Vagina (tissue), 2 donors: ENCODE results near the gene ATXN1. TPM values are rescaled to one million over a fixed set of nuclear protein-coding genes. Genes with fewer than 3 reads are reported as not detected.

ENCODE experiments used
- DNase-seq, 2 donors: peaks; one replicate each; pipeline ENCODE4 v3.0.0-alpha.2; 2017; ENCODE audit errors: extremely low spot score in 2 of 2
- H3K27ac ChIP-seq: fragments of 200-600 bp; sonication (generic); one replicate; pipeline ENCODE4 v1.5.1; 2019
- H3K27me3 ChIP-seq: fragments of 200-600 bp; sonication (generic); one replicate; pipeline ENCODE4 v1.5.1; 2019
- H3K36me3 ChIP-seq, 2 donors: fragments of 200-600 bp; sonication (generic); one replicate each; pipeline ENCODE4 v1.5.1; 2017 to 2019
- H3K4me1 ChIP-seq: fragments of 200-600 bp; sonication (generic); one replicate; pipeline ENCODE4 v1.5.1; 2019
- H3K4me3 ChIP-seq, 2 donors: fragments of 200-600 bp; sonication (generic); 1 replicate in 1 of 2; 2 replicates in 1 of 2; pipeline ENCODE4 v1.5.1; 2016 to 2019
- H3K9me3 ChIP-seq: fragments of 200-600 bp; sonication (generic); one replicate; pipeline ENCODE4 v1.5.1; 2019
- POLR2A ChIP-seq, 2 donors: fragments of 450-650 bp; IDR thresholded peaks; one replicate each; pipeline ENCODE4 v1.6.1; 2017; ENCODE audit warnings: antibody characterized with exemption in 2 of 2, mild to moderate bottlenecking in 2 of 2, moderate library complexity in 2 of 2
- POLR2AphosphoS5 ChIP-seq, 2 donors: sonication (generic); formaldehyde crosslinking; IDR thresholded peaks; one replicate each; pipeline ENCODE4 v1.9.0; 2017; ENCODE audit warnings: antibody characterized with exemption in 2 of 2, mild to moderate bottlenecking in 2 of 2, low read depth in 1 of 2; ENCODE audit not compliant: insufficient read depth in 1 of 2
- intact Hi-C: fragments of 100-400 bp; cut with DNase I; formaldehyde crosslinking; loops from one replicate; pipeline ENCODE4 v1.15.1; 2023
- total RNA-seq: library from RNA; depleted of rRNA; stranded (reverse); fragments of >200 nt; gene quantifications from one replicate; pipeline ENCODE4 v1.2.3, GENCODE V29; 2016
- TF ChIP-seq, protein P1 (sequence below), 3 experiments: fragments of 450-650 bp in 2 of 3; fragments of 200-600 bp in 1 of 3; sonication (generic) in 1 of 3; IDR thresholded peaks; one replicate each; pipeline ENCODE4 v1.5.1; 2017 to 2019; ENCODE audit warnings: antibody characterized with exemption in 3 of 3, mild to moderate bottlenecking in 2 of 3, moderate library complexity in 2 of 3

Gene ATXN1
- total RNA-seq, 1 donor from 2014 or later, result 43.2 TPM

DNA sequence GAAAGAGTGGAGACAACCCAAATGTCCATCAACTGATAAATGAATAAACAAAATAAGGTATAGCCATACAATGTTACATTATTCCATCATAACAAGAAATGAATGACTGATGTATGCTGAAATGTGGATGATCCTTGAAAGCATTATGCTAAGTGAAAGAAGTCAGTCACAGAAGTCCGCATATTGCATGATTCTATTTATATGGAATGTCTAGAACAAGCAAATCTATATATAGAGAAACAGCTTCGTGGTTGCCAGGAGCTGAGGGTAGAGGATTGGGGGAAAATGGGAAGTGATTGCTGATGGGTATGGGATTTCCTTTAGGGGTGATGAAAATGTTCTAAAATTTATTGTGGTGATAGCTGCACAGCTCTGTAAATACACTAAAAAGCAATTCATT is 196.8 kb downstream of the ATXN1 start:
- Histone ChIP-seq H3K9me3 (no peaks in the 10 kb centered on the region), H3K4me1 (peaks cover 15% of the 10 kb centered on the region), H3K27ac (no peak overlapping the region), H3K36me3 (no peaks in the 10 kb centered on the region), H3K4me3 (no peak overlapping the region), H3K27me3 (no peaks in the 10 kb centered on the region)
- no peak for DNase-seq
- TF ChIP-seq POLR2AphosphoS5 (IDR thresholded peaks at IDR 0.05; ENCODE audit: insufficient read depth in 1 of 2, low read depth in 1 of 2) (no peak), POLR2A (IDR thresholded peaks at IDR 0.05) (no peak)
- intact Hi-C loops, result no loop called here

DNA sequence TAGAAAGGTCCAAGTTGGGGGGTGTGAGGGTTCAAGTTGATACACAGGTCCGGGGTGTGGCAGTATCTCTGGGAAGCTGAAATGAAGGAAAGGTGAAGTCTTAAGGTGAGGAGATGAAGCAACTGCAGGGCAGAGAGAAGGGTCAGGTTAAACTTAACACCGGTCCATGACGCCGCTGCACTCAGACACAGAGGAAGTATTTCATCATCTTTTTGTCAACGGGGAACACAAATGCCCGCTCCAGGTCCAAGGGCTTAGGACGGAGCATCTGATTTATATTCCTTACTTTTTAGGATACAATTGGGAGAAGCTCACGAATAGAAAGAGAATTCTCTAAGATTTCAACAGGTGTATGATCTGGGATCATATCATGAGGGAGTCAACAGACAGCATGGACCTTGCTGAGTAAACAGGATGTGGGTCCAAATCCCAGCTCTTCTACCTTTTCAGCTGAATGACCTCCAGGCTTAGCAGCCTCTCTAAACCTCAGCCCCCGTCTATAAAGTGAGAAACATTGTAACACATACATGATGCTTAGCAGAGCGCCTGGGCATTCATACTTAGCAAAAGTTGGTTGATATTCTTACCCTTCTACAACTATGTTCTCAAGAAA is 197.5 kb downstream of the ATXN1 start:
- H3K4me3 ChIP-seq, result no peak overlapping the region
- no peaks in the 10 kb centered on the region for H3K9me3 ChIP-seq
- no peak overlapping the region for H3K27ac ChIP-seq
- intact Hi-C loops, result no loop called here
- no peaks in the 10 kb centered on the region for H3K36me3 ChIP-seq
- no peak for DNase-seq
- TF ChIP-seq POLR2A (IDR thresholded peaks at IDR 0.05), result no peak
- peaks cover 8% of the 10 kb centered on the region for H3K4me1 ChIP-seq
- no peaks in the 10 kb centered on the region for H3K27me3 ChIP-seq

DNA sequence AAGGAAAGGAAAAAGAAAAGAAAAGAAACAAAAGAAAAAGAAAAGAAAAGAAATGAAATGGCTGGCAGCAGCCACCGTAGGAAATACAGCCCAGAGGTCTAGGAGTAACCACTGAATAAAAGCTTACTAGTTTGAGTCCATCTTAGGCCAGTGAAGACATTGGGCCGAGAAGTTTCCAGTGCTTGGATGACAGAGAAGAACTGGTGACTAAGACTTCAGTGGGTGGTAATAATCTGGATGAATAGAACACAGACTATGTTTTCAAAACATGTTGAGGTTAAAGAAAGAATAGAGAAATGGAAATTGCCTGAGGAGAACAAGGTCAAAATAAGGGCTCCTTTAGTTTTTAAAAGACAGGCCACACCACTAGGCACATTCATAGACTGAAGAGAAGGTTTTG is 198.8 kb downstream of the ATXN1 start:
- intact Hi-C loops, result no loop called here
- H3K4me1 ChIP-seq, result no peaks in the 10 kb centered on the region

DNA sequence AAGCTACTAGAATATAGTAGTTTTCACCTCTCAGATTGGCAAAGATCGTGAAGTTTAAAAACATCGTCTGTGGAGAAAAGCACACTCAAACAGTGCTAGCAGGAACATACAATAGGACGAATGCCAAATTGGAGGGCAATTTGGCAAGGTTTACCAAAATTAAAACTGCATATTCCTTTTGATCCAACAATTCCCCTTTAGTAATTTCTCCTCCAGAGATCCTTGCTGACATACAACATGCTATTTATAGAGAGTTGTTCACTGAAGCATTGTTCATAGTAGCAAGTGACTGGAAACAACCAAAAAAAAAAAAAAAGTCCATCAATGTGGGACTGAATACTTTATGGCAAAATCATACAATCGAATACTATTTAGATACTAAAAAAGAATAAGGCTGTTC is 202.2 kb downstream of the ATXN1 start:
- no peaks in the 10 kb centered on the region for H3K4me1 ChIP-seq
- H3K36me3 ChIP-seq, result no peaks in the 10 kb centered on the region
- H3K4me3 ChIP-seq, result no peak overlapping the region
- no peak for TF ChIP-seq POLR2AphosphoS5 (IDR thresholded peaks at IDR 0.05; ENCODE audit: insufficient read depth in 1 of 2, low read depth in 1 of 2)
- TF ChIP-seq, protein P1, sequence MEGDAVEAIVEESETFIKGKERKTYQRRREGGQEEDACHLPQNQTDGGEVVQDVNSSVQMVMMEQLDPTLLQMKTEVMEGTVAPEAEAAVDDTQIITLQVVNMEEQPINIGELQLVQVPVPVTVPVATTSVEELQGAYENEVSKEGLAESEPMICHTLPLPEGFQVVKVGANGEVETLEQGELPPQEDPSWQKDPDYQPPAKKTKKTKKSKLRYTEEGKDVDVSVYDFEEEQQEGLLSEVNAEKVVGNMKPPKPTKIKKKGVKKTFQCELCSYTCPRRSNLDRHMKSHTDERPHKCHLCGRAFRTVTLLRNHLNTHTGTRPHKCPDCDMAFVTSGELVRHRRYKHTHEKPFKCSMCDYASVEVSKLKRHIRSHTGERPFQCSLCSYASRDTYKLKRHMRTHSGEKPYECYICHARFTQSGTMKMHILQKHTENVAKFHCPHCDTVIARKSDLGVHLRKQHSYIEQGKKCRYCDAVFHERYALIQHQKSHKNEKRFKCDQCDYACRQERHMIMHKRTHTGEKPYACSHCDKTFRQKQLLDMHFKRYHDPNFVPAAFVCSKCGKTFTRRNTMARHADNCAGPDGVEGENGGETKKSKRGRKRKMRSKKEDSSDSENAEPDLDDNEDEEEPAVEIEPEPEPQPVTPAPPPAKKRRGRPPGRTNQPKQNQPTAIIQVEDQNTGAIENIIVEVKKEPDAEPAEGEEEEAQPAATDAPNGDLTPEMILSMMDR (IDR thresholded peaks at IDR 0.05), result no peak
- no peak for TF ChIP-seq POLR2A (IDR thresholded peaks at IDR 0.05)
- intact Hi-C loops, result no loop called here
- H3K27ac ChIP-seq, result no peak overlapping the region
- no peaks in the 10 kb centered on the region for H3K27me3 ChIP-seq
- no peaks in the 10 kb centered on the region for H3K9me3 ChIP-seq
- DNase-seq, result no peak

More for the DNA sequence above, 198.8 kb downstream of the ATXN1 start:
- Histone ChIP-seq H3K9me3 (no peaks in the 10 kb centered on the region), H3K4me3 (no peak overlapping the region), H3K27me3 (no peaks in the 10 kb centered on the region), H3K36me3 (no peaks in the 10 kb centered on the region), H3K27ac (no peak overlapping the region)
- DNase-seq, result no peak
- no peak for TF ChIP-seq POLR2A (IDR thresholded peaks at IDR 0.05)
- TF ChIP-seq, protein P1 (IDR thresholded peaks at IDR 0.05), result no peak
- TF ChIP-seq POLR2AphosphoS5 (IDR thresholded peaks at IDR 0.05; ENCODE audit: insufficient read depth in 1 of 2, low read depth in 1 of 2), result no peak

DNA sequence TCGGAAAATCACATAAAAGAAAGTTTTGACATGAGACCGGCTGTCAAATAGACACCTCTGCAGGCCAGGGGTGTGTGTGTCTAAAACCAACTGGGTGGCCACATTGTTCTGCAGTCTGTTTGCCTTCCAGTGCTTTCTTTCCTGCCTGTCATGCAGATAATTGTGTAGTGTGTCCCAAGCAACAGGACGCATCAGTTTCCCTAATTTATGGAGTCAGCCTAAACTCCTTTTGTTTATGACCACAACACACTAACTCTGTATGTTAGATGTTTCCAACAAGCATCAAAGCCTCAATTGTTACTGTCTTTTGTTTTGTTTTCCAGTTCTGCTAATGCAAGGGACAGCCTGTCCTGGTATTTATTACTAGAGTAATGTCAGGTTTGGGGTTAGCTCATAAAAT is 205.7 kb downstream of the ATXN1 start:
- intact Hi-C loops, result no loop called here
- TF ChIP-seq POLR2A (IDR thresholded peaks at IDR 0.05) (no peak), POLR2AphosphoS5 (IDR thresholded peaks at IDR 0.05; ENCODE audit: insufficient read depth in 1 of 2, low read depth in 1 of 2) (no peak)
- TF ChIP-seq, protein P1 (IDR thresholded peaks at IDR 0.05), result no peak

DNA sequence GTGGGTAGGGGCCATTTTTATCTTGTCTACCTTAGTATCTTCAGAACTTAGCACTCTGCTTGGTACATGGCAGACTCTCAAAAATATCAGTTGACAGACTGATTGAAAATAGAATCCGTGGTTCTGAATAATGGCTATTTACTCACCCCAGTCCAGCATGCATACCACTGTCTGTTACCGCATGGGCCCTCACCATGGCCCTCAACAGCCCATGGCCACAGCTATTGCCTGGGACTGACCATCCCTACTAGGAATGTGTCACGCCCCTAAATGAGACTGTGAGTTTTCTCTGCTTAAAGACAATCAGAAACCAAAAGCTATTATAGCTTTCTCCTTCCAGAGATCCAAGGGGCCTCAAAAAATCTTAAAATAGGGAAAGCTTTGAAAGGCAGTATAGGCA is 207.7 kb downstream of the ATXN1 start:
- intact Hi-C loops, result no loop called here
- no peak overlapping the region for H3K27ac ChIP-seq
- DNase-seq, result no peak

More for the DNA sequence above, 205.7 kb downstream of the ATXN1 start:
- H3K4me1 ChIP-seq, result no peaks in the 10 kb centered on the region
- H3K27me3 ChIP-seq, result no peaks in the 10 kb centered on the region
- H3K36me3 ChIP-seq, result no peaks in the 10 kb centered on the region
- no peak overlapping the region for H3K27ac ChIP-seq
- no peak overlapping the region for H3K4me3 ChIP-seq
- DNase-seq, result no peak
- no peaks in the 10 kb centered on the region for H3K9me3 ChIP-seq

More for the DNA sequence above, 207.7 kb downstream of the ATXN1 start:
- Histone ChIP-seq H3K4me3 (no peak overlapping the region), H3K9me3 (no peaks in the 10 kb centered on the region), H3K36me3 (no peaks in the 10 kb centered on the region), H3K4me1 (no peaks in the 10 kb centered on the region), H3K27me3 (no peaks in the 10 kb centered on the region)
- TF ChIP-seq, protein P1 (IDR thresholded peaks at IDR 0.05), result no peak
- no peak for TF ChIP-seq POLR2AphosphoS5 (IDR thresholded peaks at IDR 0.05; ENCODE audit: insufficient read depth in 1 of 2, low read depth in 1 of 2)
- no peak for TF ChIP-seq POLR2A (IDR thresholded peaks at IDR 0.05)
